T-helper 9 cell (primary cell): ENCODE measurements around the gene CS.
"Not testable (repeated sequence)": the region's sequence is repeated elsewhere in the genome, so short reads cannot be mapped to it uniquely, and the experiment has no call there.

Source experiments
- DNase-seq: peaks from one replicate; pipeline ENCODE4 v3.0.0-alpha.2; 2020

The CS gene

DNA sequence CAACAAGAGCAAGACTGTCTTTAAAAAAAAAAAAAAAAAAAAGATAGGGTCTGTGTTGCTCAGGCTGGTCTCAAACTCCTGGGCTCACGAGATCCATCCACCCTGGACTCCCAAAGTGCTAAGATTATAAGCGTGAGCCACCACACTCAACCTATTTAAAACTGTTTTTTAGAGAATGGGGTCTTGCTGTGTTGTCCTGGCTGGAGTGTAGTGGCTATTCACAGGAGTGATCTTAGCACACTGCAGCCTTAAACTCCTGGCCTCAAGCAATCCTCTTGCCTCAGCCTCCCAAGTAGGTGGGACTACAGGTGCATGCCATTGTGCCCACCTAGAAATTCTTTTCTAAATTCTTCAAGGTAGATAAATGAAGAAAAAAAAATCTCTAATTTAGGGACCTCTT is 25.8 kb downstream of the CS start:
- DNase-seq, result no peak

- DNase-seq, result not testable (repeated sequence)
These were observed 27.7 kb downstream of the CS start for GRCh38 chr12:56272468-56272867.

DNA sequence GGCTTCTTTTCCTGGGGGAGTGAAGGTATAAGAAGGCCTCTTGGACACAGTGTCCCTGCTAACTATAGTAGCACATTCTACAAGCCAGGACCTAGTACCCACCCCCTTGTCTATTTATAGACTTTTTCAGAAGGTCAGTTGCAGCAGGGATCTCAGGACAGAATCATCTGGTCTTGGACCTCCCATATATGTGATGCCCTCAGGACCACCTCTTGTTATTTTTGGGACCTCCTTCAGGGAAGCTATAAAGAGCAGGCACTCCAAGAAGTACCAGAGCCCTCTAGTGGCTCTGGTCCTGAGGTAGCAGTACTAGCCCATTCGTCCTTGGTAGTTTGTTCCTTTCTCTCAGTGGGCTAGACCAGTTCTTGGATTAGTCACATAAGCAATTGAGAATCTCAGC is 29.1 kb downstream of the CS start:
- DNase-seq, result no peak

DNA sequence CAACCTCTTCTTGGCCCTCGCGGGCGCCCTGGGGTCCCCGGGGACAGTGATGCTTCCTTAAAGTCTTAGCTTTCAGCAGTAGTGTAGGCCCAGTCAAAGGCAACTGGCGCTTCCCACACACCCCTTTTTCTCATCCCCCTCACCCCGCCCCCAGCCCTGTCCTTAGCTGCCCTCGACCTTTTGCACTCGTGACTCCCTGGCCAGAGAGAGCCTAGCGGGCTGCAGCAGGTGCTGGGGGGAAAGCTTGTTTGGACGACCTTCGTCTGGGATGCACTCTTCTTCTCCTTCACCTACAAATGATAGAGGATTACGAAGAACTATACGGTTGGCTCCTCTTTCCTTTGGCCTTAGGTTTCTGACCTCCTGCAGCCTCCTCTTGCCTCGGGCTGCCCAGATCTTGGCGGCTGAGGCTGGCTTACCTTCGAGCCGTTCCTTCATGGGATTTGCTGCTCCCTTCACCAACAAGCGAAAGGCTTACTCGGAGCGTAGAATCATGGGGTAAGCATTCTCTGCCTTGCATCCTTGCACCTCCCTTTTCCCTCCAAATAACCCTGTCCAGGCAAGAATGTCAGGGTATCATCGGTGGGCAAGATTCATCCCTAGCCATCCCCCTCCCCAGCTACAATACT is 32.6 kb downstream of the CS start:
- DNase-seq, result no peak

DNA sequence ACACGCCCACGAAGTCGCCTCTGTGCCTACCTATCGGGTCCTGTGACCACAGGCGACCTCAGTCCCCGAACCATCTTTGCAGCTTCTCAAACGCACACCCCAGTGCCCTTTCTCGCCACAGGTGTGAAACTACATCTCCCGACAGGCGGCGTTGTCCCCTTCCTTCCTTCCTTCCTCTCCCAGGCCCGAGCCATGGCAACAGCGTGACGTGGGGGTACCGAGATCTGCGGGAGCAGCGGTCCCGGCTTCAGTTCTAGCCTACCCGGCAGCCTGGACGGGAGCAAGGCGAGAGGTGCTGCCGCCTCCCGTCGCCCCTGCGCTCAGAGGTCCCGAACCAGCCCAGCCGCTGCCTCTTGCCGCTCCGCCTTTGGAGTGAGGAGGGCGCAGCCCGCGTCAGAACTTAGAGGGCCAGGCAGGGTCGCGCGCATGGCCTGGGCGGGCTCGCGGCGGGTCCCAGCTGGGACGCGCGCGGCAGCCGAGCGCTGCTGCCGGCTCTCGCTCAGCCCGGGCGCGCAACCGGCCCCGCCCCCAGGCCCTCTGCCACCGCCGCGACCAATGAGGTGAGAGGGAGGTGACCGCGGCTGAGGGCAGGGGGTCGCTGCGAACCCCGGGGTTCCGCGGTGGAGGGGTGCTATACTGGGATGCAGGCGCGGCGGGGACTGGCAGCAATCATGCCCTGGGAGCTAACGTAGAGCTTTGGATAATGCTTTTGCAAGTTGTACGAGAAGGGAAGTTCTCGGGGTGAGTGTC is 33.3 kb downstream of the CS start, which contains the start of gene COQ10A:
Gene COQ10A, plus strand, starts transcription at position 250 of the 750 bp plus-strand sequence. Its CDS starts 177 bp downstream, at position 427.
- peak; percentile 88 for DNase-seq

DNA sequence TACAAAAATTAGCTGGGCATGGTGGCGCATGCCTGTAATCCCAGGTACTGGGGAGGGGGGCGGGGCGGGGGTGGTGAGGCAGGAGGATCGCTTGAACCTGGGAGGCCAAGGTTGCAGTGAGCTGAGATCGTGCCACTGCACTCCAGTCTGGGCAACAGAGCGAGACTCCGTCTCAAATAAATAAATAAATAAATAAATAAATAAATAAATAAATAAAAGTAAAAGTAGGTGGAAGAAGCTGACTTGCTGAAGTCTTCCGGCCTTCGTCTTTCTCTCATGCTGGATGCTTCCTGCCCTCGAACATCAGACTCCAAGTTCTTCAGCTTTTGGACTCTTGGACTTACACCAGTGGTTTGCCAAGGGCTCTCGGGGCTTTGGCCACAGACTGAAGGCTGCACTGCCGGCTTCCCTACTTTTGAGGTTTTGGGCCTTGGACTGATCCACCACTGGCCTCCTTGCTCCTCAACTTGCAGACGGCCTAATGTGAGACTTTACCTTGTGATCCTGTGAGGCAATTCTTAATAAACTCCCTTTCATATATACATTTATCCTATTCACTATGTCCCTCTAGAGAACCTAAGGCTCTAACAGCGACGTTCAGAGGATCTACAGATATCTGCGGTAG is 34.0 kb downstream of the CS start:
- not testable (repeated sequence) for DNase-seq

DNA sequence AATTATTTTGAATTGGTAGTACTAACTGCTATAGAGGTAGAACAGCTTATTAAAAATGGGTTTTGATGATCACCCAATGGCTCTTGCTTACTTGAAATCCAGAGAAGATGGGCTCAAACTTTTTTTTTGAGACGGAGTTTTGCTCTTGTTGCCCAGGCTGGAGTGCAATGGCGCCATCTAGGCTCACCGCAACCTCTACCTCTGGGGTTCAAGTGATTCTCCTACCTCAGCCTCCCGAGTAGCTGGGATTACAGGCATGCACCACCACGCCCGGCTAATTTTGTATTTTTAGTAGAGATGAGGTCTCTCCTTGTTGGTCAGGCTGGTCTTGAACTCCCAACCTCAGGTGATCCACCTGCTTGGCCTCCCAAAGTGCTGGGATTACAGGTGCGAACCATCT is 37.2 kb downstream of the CS start:
- DNase-seq, result not testable (repeated sequence)

DNA sequence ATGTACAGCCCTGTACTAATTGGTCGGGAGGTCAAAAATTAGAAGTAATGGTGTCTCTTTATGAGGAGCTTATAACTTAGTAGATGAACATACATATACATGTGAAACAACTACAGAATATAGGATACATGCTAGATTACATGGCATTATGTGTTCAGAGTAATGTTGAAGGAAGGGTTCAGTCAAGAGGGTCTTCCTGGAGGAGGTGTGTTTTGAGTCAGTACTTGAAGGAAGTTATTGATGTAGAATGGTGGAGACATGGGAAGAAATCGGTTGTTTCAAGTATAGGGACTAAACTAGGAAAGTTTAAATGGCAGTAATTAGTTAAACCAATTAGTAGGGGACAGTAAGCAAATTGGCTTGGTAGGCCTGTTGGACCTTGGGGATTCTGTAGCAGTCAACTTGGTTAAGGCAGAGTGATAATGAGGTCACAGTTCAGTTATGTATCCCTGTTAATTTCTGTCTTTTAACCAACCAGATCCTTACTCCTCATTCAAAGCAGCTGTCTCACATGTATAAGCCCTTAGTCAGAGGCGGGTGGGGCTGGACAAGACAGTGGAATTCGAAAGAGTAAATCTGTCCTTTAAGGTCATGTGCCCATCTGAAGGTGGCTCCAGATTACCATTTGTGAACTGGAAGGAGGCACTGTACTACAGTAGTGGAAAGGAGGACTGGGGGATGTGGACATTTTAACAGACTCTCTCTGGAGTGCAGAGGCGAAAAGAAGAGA is 38.5 kb downstream of the CS start:
- no peak for DNase-seq

DNA sequence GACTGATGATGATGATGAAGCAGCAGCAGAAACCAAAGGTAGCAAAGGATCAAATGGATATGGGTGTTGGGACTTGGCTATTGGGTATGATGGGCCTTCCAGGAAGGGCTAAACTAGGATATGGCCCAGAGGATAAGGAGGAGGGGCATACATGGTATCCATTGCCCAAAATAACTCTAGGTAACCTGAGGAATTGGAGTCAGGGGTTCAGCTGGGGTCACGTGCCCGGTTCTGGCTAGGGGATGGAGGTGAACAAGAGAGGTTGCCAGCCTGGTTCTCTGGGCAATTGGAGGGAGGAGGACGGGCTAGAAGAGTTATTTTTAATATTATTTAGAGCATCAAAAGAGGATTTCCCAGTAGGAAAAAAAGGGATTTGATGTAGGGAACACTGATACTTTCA is 39.2 kb downstream of the CS start:
- DNase-seq, result no peak

- no peak for DNase-seq
These were observed 39.8 kb downstream of the CS start for GRCh38 chr12:56260380-56260779.

DNA sequence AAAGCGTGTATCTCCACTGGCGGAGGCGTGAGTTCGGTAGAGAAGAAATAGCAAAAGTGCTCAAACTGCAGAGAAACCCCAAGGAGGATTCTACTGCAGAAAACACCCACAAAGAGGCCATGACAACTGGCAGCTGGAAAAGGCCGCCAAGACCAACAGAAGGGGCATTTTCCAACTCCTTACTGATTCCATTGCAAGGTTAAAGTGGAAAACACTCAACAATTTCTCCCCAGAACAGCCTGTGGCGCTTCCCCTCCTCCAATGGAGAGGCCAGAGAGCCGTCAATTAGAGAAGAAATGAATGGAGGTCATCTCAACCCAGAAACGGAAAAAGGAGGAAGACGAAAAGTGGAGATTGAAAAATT is 41.3 kb downstream of the CS start:
- DNase-seq, result no peak

DNA sequence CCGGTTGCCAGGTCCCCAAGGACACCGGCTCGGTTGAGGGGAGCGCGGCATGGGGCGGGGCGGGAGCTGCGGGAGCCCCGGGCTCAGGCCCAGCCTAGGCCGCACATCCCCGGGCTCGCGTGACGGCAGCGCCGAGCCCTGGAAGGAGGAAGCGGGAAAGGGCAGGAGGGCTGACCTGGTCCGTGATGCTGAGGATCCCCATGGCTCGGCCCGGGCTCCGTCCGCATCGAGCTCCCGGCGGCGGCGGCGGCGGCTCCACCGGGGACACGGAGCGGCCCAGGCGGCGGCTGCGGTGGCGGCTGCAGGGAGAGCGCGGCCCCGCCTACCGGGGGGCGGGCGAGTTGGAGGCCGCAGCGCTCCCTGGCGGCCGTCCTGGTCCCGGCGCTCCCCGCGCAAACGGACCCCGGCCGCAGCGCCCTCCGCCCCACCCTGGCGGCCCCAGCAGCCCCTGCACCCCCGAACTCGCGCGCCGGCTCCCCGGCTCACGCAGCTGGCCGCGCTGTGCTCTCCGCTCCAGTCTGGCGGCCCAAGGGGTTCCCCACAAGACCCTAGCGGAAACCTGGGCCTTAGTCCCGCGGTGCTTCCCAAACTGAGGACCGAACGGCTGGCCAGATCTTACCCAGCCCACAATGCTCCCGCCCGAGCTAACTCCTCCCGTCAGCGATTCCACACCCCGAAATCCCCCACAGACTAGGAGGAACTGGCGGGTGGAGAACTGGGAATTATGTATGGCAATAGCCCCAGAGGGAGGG is 41.9 kb downstream of the CS start, which contains the start of gene ANKRD52:
Gene ANKRD52, minus strand, starts transcription at position 317 of the 752 bp plus-strand sequence. Its CDS starts 115 bp downstream, at position 202.
- peak; percentile 78 for DNase-seq

- DNase-seq, result no peak
These were observed 42.6 kb downstream of the CS start for GRCh38 chr12:56257491-56258067.

- no peak for DNase-seq
These were observed 43.1 kb downstream of the CS start for GRCh38 chr12:56257071-56257470.

GRCh38 chr12:56256326-56256960 is 43.7 kb downstream of the CS start:
- no peak for DNase-seq

GRCh38 chr12:56255671-56256070 is 44.5 kb downstream of the CS start:
- no peak for DNase-seq

GRCh38 chr12:56253091-56253490 is 47.0 kb downstream of the CS start:
- DNase-seq, result no peak

DNA sequence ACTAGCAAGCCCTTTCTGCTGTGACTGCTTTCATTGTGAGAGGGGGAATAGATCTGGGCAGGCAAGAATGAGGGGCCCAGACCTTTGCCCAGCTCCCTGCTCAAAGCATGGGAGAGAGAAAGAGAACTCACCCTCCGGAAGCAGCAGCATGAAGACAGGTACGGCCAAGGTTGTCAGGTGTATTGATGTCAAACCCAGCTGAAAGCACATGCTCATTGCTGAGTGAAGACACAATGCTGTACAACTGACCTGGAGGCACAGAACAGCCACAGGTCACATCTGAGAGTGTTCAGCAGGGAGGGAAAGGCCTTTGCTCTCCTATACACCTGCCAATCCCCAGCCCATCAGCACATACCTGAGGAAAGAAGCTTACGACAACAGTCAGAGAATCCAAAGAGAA is 47.5 kb downstream of the CS start:
- DNase-seq, result no peak

DNA sequence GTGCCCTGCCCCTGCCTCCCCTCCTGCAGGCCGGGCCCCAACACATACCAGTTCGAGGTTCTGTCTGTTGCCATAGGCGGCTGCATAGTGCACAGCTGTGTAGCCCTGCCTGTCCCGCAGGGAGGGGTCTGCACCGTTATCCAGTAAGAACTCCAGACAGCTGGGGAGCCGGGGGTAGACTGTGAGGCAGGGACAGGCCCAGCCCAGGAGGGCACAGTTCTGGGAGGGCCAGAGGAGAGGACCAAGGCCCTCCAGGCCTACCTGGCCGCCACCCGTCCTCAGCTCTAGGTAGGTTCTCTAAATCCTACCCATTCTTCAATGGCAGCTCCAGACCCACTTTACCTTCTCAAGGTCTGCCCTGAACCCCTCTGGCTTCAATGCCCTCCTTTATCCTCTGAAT is 51.4 kb downstream of the CS start:
- DNase-seq, result no peak

DNA sequence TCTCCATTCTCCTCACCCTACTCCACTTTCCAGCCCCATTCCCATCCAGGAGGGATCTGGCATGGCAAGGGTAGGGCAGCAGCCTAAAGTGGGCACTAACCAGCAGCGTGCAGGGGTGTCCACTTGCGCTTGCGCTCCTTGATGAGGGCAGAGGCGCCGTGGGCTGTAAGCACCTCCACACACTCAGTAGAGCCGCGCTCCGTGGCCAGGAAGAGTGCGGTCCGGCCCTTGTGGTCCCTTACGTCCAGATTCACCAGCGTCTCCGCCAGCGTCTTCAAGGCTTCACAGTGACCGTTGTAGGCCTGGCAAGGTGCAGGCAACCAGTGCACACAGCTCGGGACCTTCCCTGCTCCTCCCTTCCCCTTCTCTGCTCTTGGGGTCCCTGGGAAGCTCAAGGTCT is 52.2 kb downstream of the CS start:
- DNase-seq, result no peak

GRCh38 chr12:56244494-56244893 is 55.6 kb downstream of the CS start:
- no peak for DNase-seq

- no peak for DNase-seq
These were observed 56.4 kb downstream of the CS start for GRCh38 chr12:56243731-56244181.
